H1 (cell line): ENCODE measurements around the gene SOWAHC.

Experiments used
- CTCF ChIP-seq, 3 experiments: IDR thresholded peaks; 1 replicate in 2 of 3; 2 replicates in 1 of 3; pipeline versions ENCODE4 v1.5.1 to v1.6.1; 2011; ENCODE audit warnings: low read length in 3 of 3, mild to moderate bottlenecking in 3 of 3, inconsistent platforms in 2 of 3, low read depth in 1 of 3, moderate library complexity in 1 of 3; ENCODE audit not compliant: insufficient read depth in 1 of 3; ENCODE audit errors: control extremely low read depth in 1 of 3
- SIN3A ChIP-seq, 2 experiments: IDR thresholded peaks in 1 of 2; conservative IDR thresholded peaks in 1 of 2; 2 replicates each; pipeline ENCODE4 v1.6.1; 2011 to 2012; ENCODE audit warnings: low read length in 2 of 2, improper control_type of control experiment in 1 of 2, low read depth in 1 of 2, mild to moderate bottlenecking in 1 of 2

- no peak for TF ChIP-seq SIN3A (conservative IDR thresholded peaks at IDR 0.05 in 1 of 2, IDR thresholded peaks at IDR 0.05 in 1 of 2; ENCODE audit: low read depth in 1 of 2, low read length in 2 of 2)
- no peak for TF ChIP-seq CTCF (IDR thresholded peaks at IDR 0.05; ENCODE audit: control extremely low read depth in 1 of 3, insufficient read depth in 1 of 3, low read depth in 1 of 3, low read length in 3 of 3)
Observed at GRCh38 chr2:109592905-109593304, 21.3 kb upstream of the SOWAHC start.
